Measurements from ENCODE around the gene CLSTN3. TPM values are rescaled to one million over a fixed set of nuclear protein-coding genes. Genes with fewer than 3 reads are reported as not detected.

Gene CLSTN3
- total and polyA plus RNA-seq, 2 of the 8 experiments (the other 6 are each of a cell fraction or from before 2014, with no cell fraction given) = 20.4 to 26.3 TPM

DNA sequence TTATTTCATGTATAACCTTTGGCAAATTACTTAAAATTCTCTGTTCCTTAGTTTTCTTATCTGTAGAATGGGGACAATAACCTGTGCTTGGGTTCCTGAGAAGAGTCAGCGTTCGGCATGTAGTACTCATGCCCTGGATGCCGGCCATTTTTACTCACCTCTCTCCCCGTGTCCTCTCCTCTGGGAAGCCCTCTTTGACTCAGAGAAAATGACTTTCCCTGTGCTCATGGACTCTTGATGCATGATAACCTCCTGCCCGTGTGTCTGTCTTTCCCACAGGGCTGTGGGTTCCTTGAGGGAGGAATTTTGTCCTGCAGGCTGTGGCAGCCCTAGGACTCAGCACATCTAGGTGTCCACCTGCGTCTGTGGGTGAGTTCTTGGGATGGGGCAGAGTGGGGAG is 15.3 kb upstream of the CLSTN3 start:
- no peak overlapping the region for H3K9ac ChIP-seq (replicated peaks in 1 of 4; ENCODE audit: extremely low read depth in 1 of 4, low read depth in 3 of 4, low read length in 3 of 4)
- no peak overlapping the region for H4K8ac ChIP-seq (ENCODE audit: extremely low read depth, insufficient read depth, low read length)
- H2BK15ac ChIP-seq (ENCODE audit: low read length) = no peak overlapping the region
- H2BK12ac ChIP-seq (ENCODE audit: low read depth, low read length) = no peak overlapping the region
- no peak overlapping the region for H3K27ac ChIP-seq (ENCODE audit: low read depth, low read length)
- no peak overlapping the region for H3K23ac ChIP-seq (ENCODE audit: insufficient read length)
- no peak overlapping the region for H3K18ac ChIP-seq (ENCODE audit: extremely low read depth, low read length)
- no peak overlapping the region for H2AFZ ChIP-seq (ENCODE audit: low read length)
- H3K79me1 ChIP-seq (ENCODE audit: low read depth, low read length) = no peaks in the 10 kb centered on the region
- WGBS, 2 experiments (ENCODE audit: extremely low coverage in 1 of 2, insufficient coverage in 1 of 2, insufficient read length in 1 of 2, insufficient replicate concordance in 2 of 2, low coverage in 1 of 2, low lambda C conversion rate in 2 of 2, missing lambda C conversion rate in 1 of 2) = 87% methylated on average over 6 of the region's 6 CpGs; no CpG with 5 or more reads in 1 of the 2 experiments
- FAIRE-seq (no peak), DNase-seq (ENCODE audit: low read depth in 1 of 2, low spot score in 2 of 2) (no peak)
- H3K23me2 ChIP-seq (ENCODE audit: low read depth, low read length) = no peaks in the 10 kb centered on the region
- H2AK5ac ChIP-seq (ENCODE audit: low read depth, low read length) = no peak overlapping the region
- ChIA-PET CTCF (ENCODE audit: partially characterized antibody) (interaction anchor here (1.9 to 2.4 kb wide), 3 partner anchors 22 to 150 kb away, joined by 7 to 16 read pairs (median 9); partner anchors contain the start of gene C1R), POLR2A (ENCODE audit: partially characterized antibody) (interaction anchor here (0.6 to 2.3 kb wide), 2 partner anchors 108 to 171 kb away, joined by 3 to 14 read pairs; partner anchors contain the start of genes C12orf57 and RNU7-1)
- H3K9me3 ChIP-seq (ENCODE audit: insufficient read depth in 2 of 2, low read depth in 1 of 2, low read length in 1 of 2) = no peaks in the 10 kb centered on the region
- H3K79me2 ChIP-seq (ENCODE audit: control insufficient read depth in 1 of 2, insufficient read depth in 2 of 2, low read length in 2 of 2) = no peaks in the 10 kb centered on the region
- H3K14ac ChIP-seq (ENCODE audit: insufficient read length) = no peak overlapping the region
- no peak overlapping the region for H3K4me2 ChIP-seq (ENCODE audit: insufficient read depth in 1 of 2, low read depth in 2 of 2, low read length in 2 of 2)
- H4K91ac ChIP-seq (replicated peaks; ENCODE audit: insufficient read length, low read length) = no peak overlapping the region
- H3K4ac ChIP-seq (replicated peaks; ENCODE audit: insufficient read length, low read depth, low read length) = no peak overlapping the region
- H3K56ac ChIP-seq (replicated peaks; ENCODE audit: insufficient read length, low read depth, low read length) = no peak overlapping the region
- no peaks in the 10 kb centered on the region for H3K36me3 ChIP-seq (ENCODE audit: control insufficient read depth in 2 of 4, insufficient read depth in 4 of 4, low read length in 3 of 4)
- H3K27me3 ChIP-seq (replicated peaks in 1 of 4; ENCODE audit: control insufficient read depth in 3 of 4, extremely low read depth in 1 of 4, insufficient read depth in 3 of 4, low read length in 3 of 4) = no peaks in the 10 kb centered on the region
- H3K4me3 ChIP-seq (ENCODE audit: extremely low read depth in 1 of 4, insufficient read depth in 2 of 4, low read depth in 3 of 4, low read length in 4 of 4) = no peak overlapping the region
- H4K5ac ChIP-seq (ENCODE audit: insufficient read length, low read depth, low read length) = no peak overlapping the region
- H2BK5ac ChIP-seq (ENCODE audit: low read depth, low read length) = no peak overlapping the region
- no peak for TF ChIP-seq NANOG (IDR thresholded peaks at IDR 0.05; ENCODE audit: insufficient read depth, low read depth, low read length, poor library complexity, severe bottlenecking)
- no peak for TF ChIP-seq RXRA (IDR thresholded peaks at IDR 0.05; ENCODE audit: insufficient read depth, low read depth, low read length)
- no peak for TF ChIP-seq POU5F1 (IDR thresholded peaks at IDR 0.05; ENCODE audit: low read depth, low read length)
- no peak for TF ChIP-seq EGR1 (IDR thresholded peaks at IDR 0.05; ENCODE audit: borderline replicate concordance, low read depth, low read length)
- no peak for TF ChIP-seq BCL11A (IDR thresholded peaks at IDR 0.05; ENCODE audit: low read depth in 2 of 2, low read length in 2 of 2)
- H3K4me1 ChIP-seq (replicated peaks in 1 of 4; ENCODE audit: control insufficient read depth in 3 of 4, insufficient read depth in 4 of 4, low read length in 3 of 4) = no peaks in the 10 kb centered on the region
- no peak overlapping the region for H2BK120ac ChIP-seq (replicated peaks; ENCODE audit: low read depth, low read length)
- H4K20me1 ChIP-seq (replicated peaks in 1 of 2; ENCODE audit: control insufficient read depth in 1 of 2, insufficient read depth in 2 of 2, low read length in 2 of 2) = peaks cover 0 to 1% of the 10 kb centered on the region in 2 experiments
- H2BK20ac ChIP-seq (ENCODE audit: low read length) = no peak overlapping the region
